H9 (cell line): ENCODE results near the gene PKP1. TPM values are rescaled to one million over a fixed set of nuclear protein-coding genes. Genes with fewer than 3 reads are reported as not detected.

Experiments used
- DNase-seq: peaks from one replicate; pipeline ENCODE4 v3.0.0-alpha.2; 2017
- H2AFZ ChIP-seq: one replicate; pipeline ENCODE4 v1.6.1; 2013; ENCODE audit warnings: mild to moderate bottlenecking, low read length, control low read depth, moderate library complexity
- H2AK5ac ChIP-seq: 2 replicates; pipeline ENCODE4 v1.6.1; 2013; ENCODE audit warnings: low read length, control low read depth, mixed read lengths; ENCODE audit not compliant: insufficient read length
- H2BK120ac ChIP-seq: one replicate; pipeline ENCODE4 v1.6.1; 2013; ENCODE audit warnings: low read depth, mild to moderate bottlenecking, low read length, control low read depth, inconsistent platforms; ENCODE audit not compliant: poor library complexity, severe bottlenecking
- H2BK12ac ChIP-seq: 2 replicates; pipeline ENCODE4 v1.6.1; 2013; ENCODE audit warnings: low read length, control low read depth, mixed read lengths, low read depth; ENCODE audit not compliant: insufficient read length
- H2BK15ac ChIP-seq: 2 replicates; pipeline ENCODE4 v1.6.1; 2013; ENCODE audit warnings: low read depth, low read length, control low read depth
- H2BK20ac ChIP-seq: one replicate; pipeline ENCODE4 v1.6.1; 2013; ENCODE audit warnings: low read depth, mild to moderate bottlenecking, low read length, control low read depth, inconsistent platforms; ENCODE audit not compliant: poor library complexity, severe bottlenecking
- H2BK5ac ChIP-seq: 2 replicates; pipeline ENCODE4 v1.6.1; 2013; ENCODE audit warnings: low read length, control low read depth, mixed read lengths; ENCODE audit not compliant: insufficient read length
- H3K14ac ChIP-seq: 2 replicates; pipeline ENCODE4 v1.6.1; 2013; ENCODE audit warnings: low read length, control low read depth; ENCODE audit not compliant: insufficient read depth
- H3K18ac ChIP-seq: 2 replicates; pipeline ENCODE4 v1.6.1; 2013; ENCODE audit warnings: low read depth, mild to moderate bottlenecking, mixed read lengths, low read length, control low read depth; ENCODE audit not compliant: insufficient read length
- H3K23ac ChIP-seq: 2 replicates; pipeline ENCODE4 v1.6.1; 2013; ENCODE audit warnings: low read length, control low read depth, mixed read lengths, low read depth; ENCODE audit not compliant: insufficient read length
- H3K23me2 ChIP-seq: 2 replicates; pipeline ENCODE4 v1.6.1; 2013; ENCODE audit warnings: low read depth, mild to moderate bottlenecking, mixed read lengths, low read length, control low read depth; ENCODE audit not compliant: insufficient read length, poor library complexity, severe bottlenecking
- H3K27ac ChIP-seq: 2 replicates; pipeline ENCODE4 v1.5.1; 2013; ENCODE audit warnings: low read length, control low read depth, mixed read lengths, low read depth; ENCODE audit not compliant: insufficient read length
- H3K27me3 ChIP-seq: 2 replicates; pipeline ENCODE4 v1.6.1; 2013; ENCODE audit warnings: low read length, control low read depth, inconsistent platforms; ENCODE audit not compliant: insufficient read depth
- H3K4ac ChIP-seq: 2 replicates; pipeline ENCODE4 v1.6.1; 2013; ENCODE audit warnings: low read depth, mild to moderate bottlenecking, control low read depth, inconsistent platforms, low read length, moderate library complexity
- H3K4me1 ChIP-seq: 2 replicates; pipeline ENCODE4 v1.6.1; 2013; ENCODE audit warnings: low read length, control low read depth, inconsistent platforms; ENCODE audit not compliant: insufficient read depth
- H3K4me2 ChIP-seq: 2 replicates; pipeline ENCODE4 v1.6.1; 2013; ENCODE audit warnings: low read length, control low read depth, mixed read lengths; ENCODE audit not compliant: insufficient read length, insufficient read depth
- H3K56ac ChIP-seq: 2 replicates; pipeline ENCODE4 v1.6.1; 2013; ENCODE audit warnings: low read depth, mild to moderate bottlenecking, mixed read lengths, low read length, control low read depth; ENCODE audit not compliant: insufficient read length
- H3K79me1 ChIP-seq: 2 replicates; pipeline ENCODE4 v1.6.1; 2013; ENCODE audit warnings: low read depth, mild to moderate bottlenecking, moderate library complexity, low read length, control low read depth, inconsistent platforms; ENCODE audit not compliant: insufficient read depth, poor library complexity, severe bottlenecking
- H3K79me2 ChIP-seq: 2 replicates; pipeline ENCODE4 v1.6.1; 2013; ENCODE audit warnings: low read length, control low read depth, inconsistent platforms; ENCODE audit not compliant: insufficient read depth
- H3K9ac ChIP-seq: 2 replicates; pipeline ENCODE4 v1.6.1; 2013; ENCODE audit warnings: low read length, control low read depth, mixed read lengths; ENCODE audit not compliant: insufficient read length; ENCODE audit errors: extremely low read depth
- H3K9me3 ChIP-seq: one replicate; pipeline ENCODE4 v1.6.1; 2013; ENCODE audit warnings: low read depth, low read length, inconsistent platforms; ENCODE audit not compliant: control insufficient read depth
- H3T11ph ChIP-seq: one replicate; pipeline ENCODE4 v1.6.1; 2013; ENCODE audit warnings: mild to moderate bottlenecking, low read length, control low read depth, inconsistent platforms
- H4K20me1 ChIP-seq: one replicate; pipeline ENCODE4 v1.6.1; 2013; ENCODE audit not compliant: control insufficient read depth, insufficient read length, insufficient read depth
- H4K5ac ChIP-seq: 2 replicates; pipeline ENCODE4 v1.6.1; 2013; ENCODE audit warnings: low read depth, mild to moderate bottlenecking, mixed read lengths, low read length, control low read depth; ENCODE audit not compliant: insufficient read length
- H4K8ac ChIP-seq: replicated peaks from 2 replicates; pipeline ENCODE4 v1.6.1; 2013; ENCODE audit warnings: low read length, control low read depth, mixed read lengths, low read depth; ENCODE audit not compliant: insufficient read length
- H4K91ac ChIP-seq: 2 replicates; pipeline ENCODE4 v1.6.1; 2013; ENCODE audit warnings: low read depth, mild to moderate bottlenecking, moderate library complexity, mixed read lengths, low read length, control low read depth; ENCODE audit not compliant: insufficient read length
- H3K27ac Mint-ChIP-seq, 3 experiments: 2 replicates in 2 of 3; 3 replicates in 1 of 3; pipeline ENCODE4 v1.8.0; 2020 to 2021; ENCODE audit warnings: mixed read lengths in 3 of 3, mild to moderate bottlenecking in 1 of 3, moderate library complexity in 1 of 3
- H3K27me3 Mint-ChIP-seq: 2 replicates; pipeline ENCODE4 v1.8.0; 2021; ENCODE audit warnings: low read depth, mild to moderate bottlenecking, moderate library complexity, mixed read lengths
- H3K36me3 Mint-ChIP-seq, 3 experiments: 2 replicates in 2 of 3; 3 replicates in 1 of 3; pipeline ENCODE4 v1.8.0; 2020 to 2021; ENCODE audit warnings: low read depth in 3 of 3, mixed read lengths in 3 of 3; ENCODE audit not compliant: insufficient read depth in 1 of 3
- H3K4me1 Mint-ChIP-seq, 2 experiments: 2 replicates each; pipeline ENCODE4 v1.8.0; 2020; ENCODE audit warnings: mixed read lengths in 2 of 2
- H3K4me3 Mint-ChIP-seq, 2 experiments: 2 replicates in 1 of 2; 3 replicates in 1 of 2; pipeline ENCODE4 v1.8.0; 2020 to 2021; ENCODE audit warnings: mild to moderate bottlenecking in 2 of 2, mixed read lengths in 2 of 2, moderate library complexity in 1 of 2
- H3K9me3 Mint-ChIP-seq, 2 experiments: 2 replicates in 1 of 2; 3 replicates in 1 of 2; pipeline ENCODE4 v1.8.0; 2020; ENCODE audit warnings: mild to moderate bottlenecking in 2 of 2, mixed read lengths in 2 of 2, moderate library complexity in 1 of 2
- CTCF ChIP-seq: fragments of 200-600 bp; sonication (generic); conservative IDR thresholded peaks from 3 replicates; pipeline ENCODE4 v1.8.0; 2021; ENCODE audit warnings: antibody characterized with exemption, mild to moderate bottlenecking
- WGBS: extraction: QIAGEN DNeasy Blood & Tissue Kit; methylation state at CpG from one replicate; pipeline ENCODE4 v1.1.7; 2013; ENCODE audit warnings: missing lambda C conversion rate, low lambda C conversion rate, mixed read lengths; ENCODE audit not compliant: insufficient read length; ENCODE audit errors: extremely low coverage; 5-methylcytosine and 5-hydroxymethylcytosine counted together
- total RNA-seq: library from RNA; stranded (reverse); gene quantifications from 2 replicates; pipeline ENCODE4 v1.2.1, GENCODE V29; 2021

PKP1 gene
- total RNA-seq, 1 experiment from 2014 or later = 0.09 TPM

- H3K18ac ChIP-seq = no peak overlapping the region
- peaks cover 4% of the 10 kb centered on the region for H4K20me1 ChIP-seq
- DNase-seq = peak; percentile 85
- no peaks in the 10 kb centered on the region for H3K9me3 ChIP-seq
- H3K9me3 Mint-ChIP-seq = no peaks in the 10 kb centered on the region
- H4K8ac ChIP-seq = no peak overlapping the region
- H3T11ph ChIP-seq = no peak overlapping the region
- H3K27me3 ChIP-seq = no peaks in the 10 kb centered on the region
- no peak overlapping the region for H3K14ac ChIP-seq
- no peaks in the 10 kb centered on the region for H3K36me3 Mint-ChIP-seq
- H2BK120ac ChIP-seq = no peak overlapping the region
- no peak overlapping the region for H2BK12ac ChIP-seq
- no peaks in the 10 kb centered on the region for H3K79me1 ChIP-seq
- H3K9ac ChIP-seq = no peak overlapping the region
- no peak overlapping the region for H3K4me2 ChIP-seq
- H2BK15ac ChIP-seq = no peak overlapping the region
- no peak overlapping the region for H3K4me3 Mint-ChIP-seq
- H3K27ac ChIP-seq = no peak overlapping the region
- no peak overlapping the region for H3K4ac ChIP-seq
- no peak overlapping the region for H2BK20ac ChIP-seq
- no peaks in the 10 kb centered on the region; a peak in 1 of 4 replicates for H3K4me1 Mint-ChIP-seq
- no peak overlapping the region for H3K56ac ChIP-seq
- H2AK5ac ChIP-seq = no peak overlapping the region
- TF ChIP-seq CTCF = peak; percentile 95
- H3K27me3 Mint-ChIP-seq = peaks cover 3% of the 10 kb centered on the region
- H3K23me2 ChIP-seq = peaks cover 2% of the 10 kb centered on the region
- H3K27ac Mint-ChIP-seq = peak overlapping the region in 1 of 3 experiments; percentile 45; a peak in 1 of 7 replicates
- H2BK5ac ChIP-seq = no peak overlapping the region
- no peak overlapping the region for H4K91ac ChIP-seq
- whole genome bisulfite sequencing = no CpG with 5 or more reads among the region's 24 CpGs
- H3K23ac ChIP-seq = no peak overlapping the region
- no peak overlapping the region for H4K5ac ChIP-seq
- H3K4me1 ChIP-seq = no peaks in the 10 kb centered on the region
- H2AFZ ChIP-seq = no peak overlapping the region
- H3K79me2 ChIP-seq = no peaks in the 10 kb centered on the region
Observed at GRCh38 chr1:201254625-201255478, 28.5 kb upstream of the PKP1 start.
